ENCODE results near the gene ARHGEF4. TPM values are rescaled to one million over a fixed set of nuclear protein-coding genes. Genes with fewer than 3 reads are reported as not detected.

The ARHGEF4 gene
- total RNA-seq, 1 donor from 2014 or later = 4.8 TPM

GRCh38 chr2:131037398-131038257, 200.9 kb downstream of the ARHGEF4 start:
- Histone ChIP-seq H3K27me3 (ENCODE audit: insufficient read depth, low read length) (peaks cover 13% of the 10 kb centered on the region), H2AFZ (ENCODE audit: low read depth, low read length) (no peak overlapping the region), H3K4me1 (ENCODE audit: insufficient read depth, low read length) (no peaks in the 10 kb centered on the region), H3K36me3 (ENCODE audit: insufficient read depth, low read length) (no peaks in the 10 kb centered on the region), H3K4me2 (ENCODE audit: low read length) (no peak overlapping the region), H3K9me3 (ENCODE audit: insufficient read depth, low read depth, low read length) (no peaks in the 10 kb centered on the region), H3K79me2 (ENCODE audit: insufficient read depth, low read length) (no peaks in the 10 kb centered on the region), H3K9ac (ENCODE audit: low read length) (no peak overlapping the region), H3K27ac (ENCODE audit: low read depth, low read length) (no peak overlapping the region), H3K4me3 (ENCODE audit: insufficient read depth, low read depth, low read length) (no peak overlapping the region), H4K20me1 (ENCODE audit: insufficient read depth, low read length) (peaks cover 24% of the 10 kb centered on the region)
- DNase-seq (ENCODE audit: low read depth) (no peak), FAIRE-seq (no peak)
- H3K27me3 Mint-ChIP-seq (ENCODE audit: low read depth, unreplicated experiment) = peaks cover 37% of the 10 kb centered on the region
- no peaks in the 10 kb centered on the region for H3K9me3 Mint-ChIP-seq (ENCODE audit: unreplicated experiment)
- H3K27ac Mint-ChIP-seq (ENCODE audit: unreplicated experiment) = no peak overlapping the region
- peaks cover 5% of the 10 kb centered on the region for H3K4me1 Mint-ChIP-seq (ENCODE audit: low read depth, unreplicated experiment)
- no peak overlapping the region for H3K4me3 Mint-ChIP-seq (ENCODE audit: unreplicated experiment)
- TF ChIP-seq EZH2 (IDR thresholded peaks at IDR 0.05; ENCODE audit: insufficient read depth, low read length) = no peak
- TF ChIP-seq, protein P1, sequence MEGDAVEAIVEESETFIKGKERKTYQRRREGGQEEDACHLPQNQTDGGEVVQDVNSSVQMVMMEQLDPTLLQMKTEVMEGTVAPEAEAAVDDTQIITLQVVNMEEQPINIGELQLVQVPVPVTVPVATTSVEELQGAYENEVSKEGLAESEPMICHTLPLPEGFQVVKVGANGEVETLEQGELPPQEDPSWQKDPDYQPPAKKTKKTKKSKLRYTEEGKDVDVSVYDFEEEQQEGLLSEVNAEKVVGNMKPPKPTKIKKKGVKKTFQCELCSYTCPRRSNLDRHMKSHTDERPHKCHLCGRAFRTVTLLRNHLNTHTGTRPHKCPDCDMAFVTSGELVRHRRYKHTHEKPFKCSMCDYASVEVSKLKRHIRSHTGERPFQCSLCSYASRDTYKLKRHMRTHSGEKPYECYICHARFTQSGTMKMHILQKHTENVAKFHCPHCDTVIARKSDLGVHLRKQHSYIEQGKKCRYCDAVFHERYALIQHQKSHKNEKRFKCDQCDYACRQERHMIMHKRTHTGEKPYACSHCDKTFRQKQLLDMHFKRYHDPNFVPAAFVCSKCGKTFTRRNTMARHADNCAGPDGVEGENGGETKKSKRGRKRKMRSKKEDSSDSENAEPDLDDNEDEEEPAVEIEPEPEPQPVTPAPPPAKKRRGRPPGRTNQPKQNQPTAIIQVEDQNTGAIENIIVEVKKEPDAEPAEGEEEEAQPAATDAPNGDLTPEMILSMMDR (IDR thresholded peaks at IDR 0.05; ENCODE audit: insufficient read depth, low read depth, low read length) = no peak
- peaks cover 2% of the 10 kb centered on the region for H3K36me3 Mint-ChIP-seq (ENCODE audit: low read depth, unreplicated experiment)

GRCh38 chr2:131038258-131039100, 201.8 kb downstream of the ARHGEF4 start:
- no peak overlapping the region for H3K27ac ChIP-seq (ENCODE audit: low read depth, low read length)
- Mint-ChIP-seq H3K27me3 (ENCODE audit: low read depth, unreplicated experiment) (peaks cover 30% of the 10 kb centered on the region), H3K27ac (ENCODE audit: unreplicated experiment) (no peak overlapping the region), H3K9me3 (ENCODE audit: unreplicated experiment) (no peaks in the 10 kb centered on the region), H3K4me3 (ENCODE audit: unreplicated experiment) (no peak overlapping the region), H3K36me3 (ENCODE audit: low read depth, unreplicated experiment) (peaks cover 2% of the 10 kb centered on the region), H3K4me1 (ENCODE audit: low read depth, unreplicated experiment) (peaks cover 5% of the 10 kb centered on the region)
- no peak overlapping the region for H2AFZ ChIP-seq (ENCODE audit: low read depth, low read length)
- no peaks in the 10 kb centered on the region for H3K9me3 ChIP-seq (ENCODE audit: insufficient read depth, low read depth, low read length)
- H3K4me3 ChIP-seq (ENCODE audit: insufficient read depth, low read depth, low read length) = no peak overlapping the region
- no peaks in the 10 kb centered on the region for H3K4me1 ChIP-seq (ENCODE audit: insufficient read depth, low read length)
- H3K9ac ChIP-seq (ENCODE audit: low read length) = no peak overlapping the region
- no peak overlapping the region for H3K4me2 ChIP-seq (ENCODE audit: low read length)
- no peaks in the 10 kb centered on the region for H3K79me2 ChIP-seq (ENCODE audit: insufficient read depth, low read length)
- no peak for FAIRE-seq
- no peaks in the 10 kb centered on the region for H3K36me3 ChIP-seq (ENCODE audit: insufficient read depth, low read length)
- H4K20me1 ChIP-seq (ENCODE audit: insufficient read depth, low read length) = peaks cover 24% of the 10 kb centered on the region
- no peak for DNase-seq (ENCODE audit: low read depth)
- TF ChIP-seq EZH2 (IDR thresholded peaks at IDR 0.05; ENCODE audit: insufficient read depth, low read length) = no peak
- TF ChIP-seq, protein P1 (IDR thresholded peaks at IDR 0.05; ENCODE audit: insufficient read depth, low read depth, low read length) = no peak
- H3K27me3 ChIP-seq (ENCODE audit: insufficient read depth, low read length) = peaks cover 13% of the 10 kb centered on the region

Data from astrocyte (in vitro differentiated cells and primary cell).